Colonic mucosa (tissue), 4 donors: ENCODE results near the gene FARS2. TPM values are rescaled to one million over a fixed set of nuclear protein-coding genes. Genes with fewer than 3 reads are reported as not detected.

Experiments used
- DNase-seq: peaks from one replicate; pipeline ENCODE4 v3.0.0-alpha.2; 2020
- H3K27ac ChIP-seq: fragments of 200-600 bp; one replicate; pipeline ENCODE4 v1.8.0; 2021
- H3K27me3 ChIP-seq: fragments of 200-600 bp; one replicate; pipeline ENCODE4 v1.8.0; 2021
- H3K36me3 ChIP-seq: fragments of 200-600 bp; one replicate; pipeline ENCODE4 v1.8.0; 2021
- H3K4me1 ChIP-seq: fragments of 200-600 bp; one replicate; pipeline ENCODE4 v1.8.0; 2021; ENCODE audit warnings: mild to moderate bottlenecking
- H3K4me3 ChIP-seq: fragments of 200-600 bp; one replicate; pipeline ENCODE4 v1.8.0; 2021
- H3K9ac ChIP-seq, 2 donors: one replicate each; pipeline ENCODE4 v1.7.0; 2013; ENCODE audit warnings: control low read depth in 2 of 2, low read depth in 2 of 2, low read length in 2 of 2
- H3K9me3 ChIP-seq: fragments of 200-600 bp; one replicate; pipeline ENCODE4 v1.8.0; 2021
- CTCF ChIP-seq: fragments of 200-600 bp; IDR thresholded peaks from one replicate; pipeline ENCODE4 v1.8.0; 2022; ENCODE audit warnings: antibody characterized with exemption, mild to moderate bottlenecking
- intact Hi-C: fragments of 100-400 bp; cut with DNase I; formaldehyde crosslinking; loops from one replicate; pipeline ENCODE4 v1.14.1; 2022
- total RNA-seq, 2 donors: library from RNA; stranded (reverse); fragmentation: NEBNext Ultra II Directional in 1 of 2; extraction: Animal tissue kit (Norgen Biotek cat#: 25700) in 1 of 2; gene quantifications; one replicate each; pipeline ENCODE4 v1.2.1, GENCODE V29; 2021
- donor health status: healthy.
- donor health status: DM: no; HTN: no; CAD: no.
- donor health status: DM: no; HTN: no; CAD: no.

The FARS2 gene
- total RNA-seq, 2 donors from 2014 or later = 14.7 to 23.0 TPM

- H3K4me1 ChIP-seq = no peaks in the 10 kb centered on the region
- TF ChIP-seq CTCF = no peak
- no peaks in the 10 kb centered on the region for H3K36me3 ChIP-seq
- H3K27ac ChIP-seq = no peak overlapping the region
- no peak overlapping the region for H3K9ac ChIP-seq
- intact Hi-C loops = no loop called here
- no peaks in the 10 kb centered on the region for H3K27me3 ChIP-seq
- DNase-seq = no peak
- no peaks in the 10 kb centered on the region for H3K9me3 ChIP-seq
- H3K4me3 ChIP-seq = no peak overlapping the region
These were observed 410.6 kb downstream of the FARS2 start for GRCh38 chr6:5671601-5672559.

GRCh38 chr6:5672581-5673011 is 411.3 kb downstream of the FARS2 start:
- Histone ChIP-seq H3K27me3 (no peaks in the 10 kb centered on the region), H3K27ac (no peak overlapping the region), H3K4me3 (no peak overlapping the region), H3K4me1 (no peaks in the 10 kb centered on the region), H3K9ac (no peak overlapping the region), H3K9me3 (no peaks in the 10 kb centered on the region), H3K36me3 (no peaks in the 10 kb centered on the region)
- no peak for TF ChIP-seq CTCF
- no peak for DNase-seq
- intact Hi-C loops = no loop called here

- Histone ChIP-seq H3K36me3 (no peaks in the 10 kb centered on the region), H3K9me3 (no peaks in the 10 kb centered on the region), H3K9ac (peak overlapping the region in 1 of 2 donors; percentile 14), H3K4me1 (no peaks in the 10 kb centered on the region), H3K27ac (no peak overlapping the region), H3K27me3 (no peaks in the 10 kb centered on the region), H3K4me3 (no peak overlapping the region)
- TF ChIP-seq CTCF = no peak
- DNase-seq = no peak
- intact Hi-C loops = no loop called here
These were observed 411.9 kb downstream of the FARS2 start for GRCh38 chr6:5673019-5673790.

GRCh38 chr6:5674141-5674540 is 412.8 kb downstream of the FARS2 start:
- intact Hi-C loops = no loop called here
- TF ChIP-seq CTCF = no peak
- H3K27me3 ChIP-seq = no peaks in the 10 kb centered on the region
- no peak overlapping the region for H3K27ac ChIP-seq
- H3K9ac ChIP-seq = no peak overlapping the region
- H3K9me3 ChIP-seq = no peaks in the 10 kb centered on the region
- H3K4me3 ChIP-seq = no peak overlapping the region
- H3K36me3 ChIP-seq = no peaks in the 10 kb centered on the region
- no peak for DNase-seq
- no peaks in the 10 kb centered on the region for H3K4me1 ChIP-seq

- Histone ChIP-seq H3K4me3 (no peak overlapping the region), H3K4me1 (no peaks in the 10 kb centered on the region), H3K27me3 (no peaks in the 10 kb centered on the region), H3K27ac (no peak overlapping the region), H3K36me3 (no peaks in the 10 kb centered on the region), H3K9me3 (no peaks in the 10 kb centered on the region), H3K9ac (no peak overlapping the region)
- intact Hi-C loops = no loop called here
- no peak for DNase-seq
- no peak for TF ChIP-seq CTCF
These were observed 413.4 kb downstream of the FARS2 start for GRCh38 chr6:5674721-5675120.
